SU-DHL-6 (cell line): ENCODE data around the gene FBN2.

ENCODE experiments used
- CTCF ChIP-seq: fragments of 200-600 bp; sonication (generic); IDR thresholded peaks from one replicate; pipeline ENCODE4 v1.5.1; 2017; ENCODE audit warnings: antibody characterized with exemption, mild to moderate bottlenecking, low read length, moderate library complexity; ENCODE audit not compliant: insufficient read depth, poor library complexity, severe bottlenecking
- EZH2phosphoT487 ChIP-seq: fragments of 200-600 bp; sonication (generic), shearing (Covaris generic); conservative IDR thresholded peaks from 2 replicates; pipeline ENCODE4 v1.6.1; 2018; ENCODE audit warnings: mild to moderate bottlenecking, antibody characterized with exemption, low read length, moderate library complexity, mixed read lengths

DNA sequence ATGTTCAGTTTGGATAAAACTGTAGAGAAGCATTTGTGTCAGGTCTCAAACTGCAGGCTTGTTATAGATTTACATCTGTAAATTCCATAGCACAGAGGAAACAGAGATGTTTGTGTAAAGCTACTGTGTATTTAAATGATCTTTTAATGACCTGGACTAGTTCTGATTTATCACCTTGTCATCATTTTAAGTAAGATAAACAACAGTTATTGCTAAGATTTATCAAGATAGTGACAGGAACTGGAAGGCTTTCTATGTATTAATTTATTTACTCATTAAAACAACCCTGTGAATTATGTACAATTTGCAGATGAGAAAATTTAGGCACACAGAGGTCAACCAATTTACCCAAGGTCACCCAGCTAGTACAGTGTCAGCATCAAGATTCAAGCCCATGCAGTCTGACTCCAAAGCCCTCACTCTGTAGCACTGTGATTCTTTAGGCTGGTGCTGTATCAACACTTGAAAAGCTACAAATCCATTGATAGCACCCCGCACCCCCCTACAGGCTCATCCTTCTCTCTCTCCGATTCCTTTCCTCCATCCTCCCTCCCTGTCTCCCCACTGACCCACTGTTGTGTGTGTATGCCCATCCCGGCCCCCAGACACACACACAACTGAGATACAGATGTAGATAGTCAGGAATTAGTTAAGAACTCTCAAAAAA, 184.5 kb downstream of the FBN2 start:
- TF ChIP-seq CTCF (no peak), EZH2phosphoT487 (no peak)
